Measurements from ENCODE around the gene RIPOR1. TPM values are rescaled to one million over a fixed set of nuclear protein-coding genes. Genes with fewer than 3 reads are reported as not detected.

RIPOR1 gene
- total and polyA plus RNA-seq, 7 donors = 16.5 to 58.1 (median 34.1) TPM

DNA sequence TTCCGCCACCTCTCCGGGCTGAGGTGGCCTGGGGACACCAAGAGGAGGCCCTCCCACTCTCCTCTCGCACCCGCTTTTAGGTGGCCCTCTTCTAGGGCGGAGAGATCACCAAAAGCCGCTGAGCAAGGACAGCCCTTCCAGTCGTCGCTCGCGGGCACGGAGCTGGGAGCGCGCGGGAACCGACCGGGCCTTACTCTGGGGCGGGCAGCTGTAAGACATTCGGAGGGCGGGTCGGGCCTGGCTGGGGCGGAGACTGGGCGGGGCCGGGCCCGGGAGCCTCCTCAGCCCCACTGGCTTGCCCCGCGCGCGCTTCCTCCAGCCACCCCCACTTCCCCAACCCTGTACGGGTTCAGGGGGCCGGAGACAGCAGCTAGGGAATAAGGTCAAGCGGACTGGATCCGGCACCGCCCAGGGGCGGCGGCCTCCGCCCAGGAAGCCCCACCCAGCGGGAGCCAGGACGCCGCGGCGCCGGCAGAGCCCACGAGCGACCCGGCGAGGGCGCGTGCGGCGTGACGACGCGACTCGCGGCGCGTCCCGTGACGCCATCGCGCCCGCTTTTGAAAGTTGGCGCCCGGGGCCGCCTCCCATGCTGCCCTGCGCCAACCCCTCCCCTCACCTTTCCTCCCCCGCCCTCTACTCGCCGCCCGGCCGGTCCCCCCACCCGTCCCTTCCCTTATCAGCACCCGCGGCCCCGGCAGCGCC, 33.3 kb downstream of the RIPOR1 start:
- ATAC-seq = peak; percentile 81 to 90 (median 84)
- H3K4me3 ChIP-seq = peak overlapping the region; percentile 78
- peaks cover 31% of the 10 kb centered on the region for H3K4me1 ChIP-seq
- H3K9me3 ChIP-seq = no peaks in the 10 kb centered on the region
- TF ChIP-seq, protein P1, sequence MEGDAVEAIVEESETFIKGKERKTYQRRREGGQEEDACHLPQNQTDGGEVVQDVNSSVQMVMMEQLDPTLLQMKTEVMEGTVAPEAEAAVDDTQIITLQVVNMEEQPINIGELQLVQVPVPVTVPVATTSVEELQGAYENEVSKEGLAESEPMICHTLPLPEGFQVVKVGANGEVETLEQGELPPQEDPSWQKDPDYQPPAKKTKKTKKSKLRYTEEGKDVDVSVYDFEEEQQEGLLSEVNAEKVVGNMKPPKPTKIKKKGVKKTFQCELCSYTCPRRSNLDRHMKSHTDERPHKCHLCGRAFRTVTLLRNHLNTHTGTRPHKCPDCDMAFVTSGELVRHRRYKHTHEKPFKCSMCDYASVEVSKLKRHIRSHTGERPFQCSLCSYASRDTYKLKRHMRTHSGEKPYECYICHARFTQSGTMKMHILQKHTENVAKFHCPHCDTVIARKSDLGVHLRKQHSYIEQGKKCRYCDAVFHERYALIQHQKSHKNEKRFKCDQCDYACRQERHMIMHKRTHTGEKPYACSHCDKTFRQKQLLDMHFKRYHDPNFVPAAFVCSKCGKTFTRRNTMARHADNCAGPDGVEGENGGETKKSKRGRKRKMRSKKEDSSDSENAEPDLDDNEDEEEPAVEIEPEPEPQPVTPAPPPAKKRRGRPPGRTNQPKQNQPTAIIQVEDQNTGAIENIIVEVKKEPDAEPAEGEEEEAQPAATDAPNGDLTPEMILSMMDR (IDR thresholded peaks at IDR 0.05) = no peak
- intact Hi-C loops (cut with DNase I) = loop anchor here (5.0 kb wide), 2 partner anchors 40 to 80 kb away; no protein-coding TSS in a partner anchor
- no peaks in the 10 kb centered on the region for H3K36me3 ChIP-seq (ENCODE audit: insufficient read depth in 1 of 2, low read depth in 1 of 2)
- WGBS, 3 donors = 0 to 1% (median 1%) methylated on average over 45 to 76 of the region's 76 CpGs
- H3K27me3 ChIP-seq (ENCODE audit: insufficient read depth in 3 of 3, low read length in 2 of 3) = no peaks in the 10 kb centered on the region
- peak; percentile 96 to 98 for DNase-seq
- peak overlapping the region; percentile 96 for H3K27ac ChIP-seq

- Histone ChIP-seq H3K27me3 (ENCODE audit: insufficient read depth in 3 of 3, low read length in 2 of 3) (no peaks in the 10 kb centered on the region), H3K9me3 (no peaks in the 10 kb centered on the region), H3K4me1 (peaks cover 31% of the 10 kb centered on the region), H3K36me3 (ENCODE audit: insufficient read depth in 1 of 2, low read depth in 1 of 2) (no peaks in the 10 kb centered on the region), H3K27ac (peak within 1 kb of the TSS; percentile 96), H3K4me3 (peak within 1 kb of the TSS; percentile 78)
- peak; percentile 85 to 93 for DNase-seq
- intact Hi-C loops (cut with DNase I) = loop anchor here (5.0 kb wide), 2 partner anchors 40 to 80 kb away; no protein-coding TSS in a partner anchor
- WGBS, 3 donors = 0 to 1% (median 0%) methylated on average over 21 to 62 of the region's 62 CpGs
- TF ChIP-seq, protein P1 (IDR thresholded peaks at IDR 0.05) = peak; percentile 71
- ATAC-seq = peak; percentile 54 to 63 (median 60)
These were observed 33.9 kb downstream of the RIPOR1 start, which contains the start of gene CTCF for GRCh38 chr16:67562526-67562917. Gene CTCF, plus strand, starts transcription at chr16:67562526. Its CDS starts 48,307 bp downstream, at chr16:67610833.

DNA sequence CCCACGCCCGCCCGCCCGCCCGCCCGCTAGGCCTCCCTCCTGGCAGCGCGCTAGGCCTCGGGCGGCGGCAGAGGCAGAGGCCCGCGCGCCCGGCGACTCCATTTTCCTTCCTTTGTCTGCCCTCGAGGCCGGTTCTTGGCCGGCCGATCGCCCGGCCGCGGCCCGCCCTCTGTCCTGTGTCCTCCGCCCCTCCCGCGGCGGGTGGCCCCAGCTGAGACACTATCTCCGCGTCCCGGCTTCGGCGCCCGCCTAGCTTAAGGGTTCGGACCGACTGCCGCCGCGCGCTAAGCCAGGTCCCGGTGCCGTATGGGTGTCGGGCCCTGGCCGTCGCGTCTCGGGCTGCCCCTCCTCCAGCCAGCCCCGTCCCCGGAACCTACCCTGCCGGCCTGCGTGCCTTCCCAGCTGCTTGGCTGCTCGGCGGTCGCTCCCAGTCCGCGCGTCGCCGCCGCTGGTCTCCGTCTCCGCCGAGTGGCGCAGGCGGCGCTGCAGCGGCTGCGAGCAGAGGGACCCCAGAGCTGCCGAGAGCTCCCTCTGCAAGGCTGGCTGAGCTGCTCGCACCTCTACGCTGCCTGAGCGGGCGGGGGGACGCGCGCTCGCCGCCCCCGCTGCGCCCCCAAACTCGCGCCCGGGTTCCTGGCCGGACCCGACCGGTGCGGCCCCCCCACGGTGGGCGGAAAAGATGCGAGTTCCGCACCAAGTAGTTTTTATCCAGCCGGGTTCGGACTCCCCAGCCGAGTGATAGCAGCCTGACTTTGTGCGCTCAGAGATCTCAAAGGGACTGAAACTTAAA, 34.5 kb downstream of the RIPOR1 start:
- DNase-seq (peak; percentile 71 to 82), ATAC-seq (peak; percentile 32 to 47 (median 42))
- Histone ChIP-seq H3K9me3 (no peaks in the 10 kb centered on the region), H3K4me1 (peaks cover 31% of the 10 kb centered on the region), H3K27ac (peak overlapping the region; percentile 96), H3K4me3 (peak overlapping the region; percentile 78), H3K27me3 (ENCODE audit: insufficient read depth in 3 of 3, low read length in 2 of 3) (no peaks in the 10 kb centered on the region), H3K36me3 (ENCODE audit: insufficient read depth in 1 of 2, low read depth in 1 of 2) (no peaks in the 10 kb centered on the region)
- intact Hi-C loops (cut with DNase I) = loop anchor here (5.0 kb wide), 2 partner anchors 41 to 79 kb away; no protein-coding TSS in a partner anchor
- TF ChIP-seq, protein P1 (IDR thresholded peaks at IDR 0.05) = no peak
- WGBS, 3 donors = 0% methylated on average over 44 to 96 of the region's 96 CpGs

- Histone ChIP-seq H3K4me3 (peak overlapping the region; percentile 78), H3K27ac (peak overlapping the region; percentile 96), H3K27me3 (ENCODE audit: insufficient read depth in 3 of 3, low read length in 2 of 3) (no peaks in the 10 kb centered on the region), H3K4me1 (peaks cover 31% of the 10 kb centered on the region), H3K9me3 (no peaks in the 10 kb centered on the region), H3K36me3 (ENCODE audit: insufficient read depth in 1 of 2, low read depth in 1 of 2) (no peaks in the 10 kb centered on the region)
- TF ChIP-seq, protein P1 (IDR thresholded peaks at IDR 0.05) = no peak
- DNase-seq (peak; percentile 63 to 83), ATAC-seq (peak; percentile 53 to 72 (median 68))
- intact Hi-C loops (cut with DNase I) = loop anchor here (5.0 kb wide), 2 partner anchors 42 to 78 kb away; no protein-coding TSS in a partner anchor
- WGBS, 3 donors = 1 to 2% (median 1%) methylated on average over 20 of the region's 20 CpGs
These were observed 35.3 kb downstream of the RIPOR1 start for GRCh38 chr16:67563708-67564468.
